ENCODE measurements around the gene ATG7.

GRCh38 chr3:11269007-11269406 is 3.2 kb upstream of the ATG7 start:
- no peak for TF ChIP-seq POLR2A (IDR thresholded peaks at IDR 0.05)
- TF ChIP-seq, protein P1, sequence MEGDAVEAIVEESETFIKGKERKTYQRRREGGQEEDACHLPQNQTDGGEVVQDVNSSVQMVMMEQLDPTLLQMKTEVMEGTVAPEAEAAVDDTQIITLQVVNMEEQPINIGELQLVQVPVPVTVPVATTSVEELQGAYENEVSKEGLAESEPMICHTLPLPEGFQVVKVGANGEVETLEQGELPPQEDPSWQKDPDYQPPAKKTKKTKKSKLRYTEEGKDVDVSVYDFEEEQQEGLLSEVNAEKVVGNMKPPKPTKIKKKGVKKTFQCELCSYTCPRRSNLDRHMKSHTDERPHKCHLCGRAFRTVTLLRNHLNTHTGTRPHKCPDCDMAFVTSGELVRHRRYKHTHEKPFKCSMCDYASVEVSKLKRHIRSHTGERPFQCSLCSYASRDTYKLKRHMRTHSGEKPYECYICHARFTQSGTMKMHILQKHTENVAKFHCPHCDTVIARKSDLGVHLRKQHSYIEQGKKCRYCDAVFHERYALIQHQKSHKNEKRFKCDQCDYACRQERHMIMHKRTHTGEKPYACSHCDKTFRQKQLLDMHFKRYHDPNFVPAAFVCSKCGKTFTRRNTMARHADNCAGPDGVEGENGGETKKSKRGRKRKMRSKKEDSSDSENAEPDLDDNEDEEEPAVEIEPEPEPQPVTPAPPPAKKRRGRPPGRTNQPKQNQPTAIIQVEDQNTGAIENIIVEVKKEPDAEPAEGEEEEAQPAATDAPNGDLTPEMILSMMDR (IDR thresholded peaks at IDR 0.05), result no peak

Measured in vagina (tissue), 2 donors.